ENCODE results near the gene SERTAD4. TPM values are rescaled to one million over a fixed set of nuclear protein-coding genes. Genes with fewer than 3 reads are reported as not detected.
"Not testable (repeated sequence)": the region's sequence is repeated elsewhere in the genome, so short reads cannot be mapped to it uniquely, and the experiment has no call there.

SERTAD4 gene
- total and polyA plus RNA-seq, 2 experiments from 2014 or later, result 2.8 to 3.0 TPM

DNA sequence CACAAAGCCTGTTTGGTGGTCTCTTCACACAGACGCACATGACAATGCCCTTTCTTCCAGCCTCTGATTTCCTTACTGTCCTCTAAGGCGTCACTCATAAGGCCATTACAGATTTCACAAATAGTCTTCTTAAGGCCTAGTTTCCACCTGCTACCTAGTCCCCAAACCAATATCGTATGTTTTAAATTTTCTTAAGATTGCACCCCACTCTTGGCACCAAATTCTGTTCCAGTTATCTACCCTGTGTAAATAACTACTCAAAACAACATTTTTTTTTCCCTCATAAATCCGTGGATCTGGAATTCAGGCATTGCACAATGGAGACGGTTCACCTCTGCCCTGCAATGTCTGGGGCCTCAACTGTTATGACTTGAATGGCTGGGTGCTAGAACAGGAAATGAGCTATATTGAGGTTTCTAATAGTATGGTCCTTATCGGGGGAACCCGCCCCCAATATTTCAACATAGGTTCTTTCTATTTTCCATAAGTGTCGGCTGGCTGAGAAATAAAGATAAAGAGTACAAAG lies 36.9 kb upstream of the SERTAD4 start:
- WGBS (ENCODE audit: low lambda C conversion rate, missing lambda C conversion rate), result 92% methylated on average over 8 of the region's 8 CpGs
- no peak overlapping the region for H3K4me2 ChIP-seq
- DNase-seq (ENCODE audit: low spot score), result no peak
- H3K27ac ChIP-seq, result no peak overlapping the region
- H3K4me1 ChIP-seq (ENCODE audit: insufficient read depth), result no peaks in the 10 kb centered on the region
- no peaks in the 10 kb centered on the region for H4K20me1 ChIP-seq (ENCODE audit: insufficient read depth, poor library complexity, severe bottlenecking)
- H3K9me3 ChIP-seq (ENCODE audit: low read depth), result no peaks in the 10 kb centered on the region
- no peaks in the 10 kb centered on the region for H3K79me2 ChIP-seq
- no peaks in the 10 kb centered on the region for H3K27me3 ChIP-seq
- H3K9me2 ChIP-seq (replicated peaks; ENCODE audit: insufficient read depth), result no peaks in the 10 kb centered on the region
- no peaks in the 10 kb centered on the region for H3K36me3 ChIP-seq (replicated peaks; ENCODE audit: insufficient read depth, low read depth)
- TF ChIP-seq EZH2 (IDR thresholded peaks at IDR 0.05; ENCODE audit: borderline replicate concordance) (no peak), EZH2phosphoT487 (IDR thresholded peaks at IDR 0.05; ENCODE audit: low read depth, severe bottlenecking, unreplicated experiment) (no peak)
- TF ChIP-seq, protein P1, sequence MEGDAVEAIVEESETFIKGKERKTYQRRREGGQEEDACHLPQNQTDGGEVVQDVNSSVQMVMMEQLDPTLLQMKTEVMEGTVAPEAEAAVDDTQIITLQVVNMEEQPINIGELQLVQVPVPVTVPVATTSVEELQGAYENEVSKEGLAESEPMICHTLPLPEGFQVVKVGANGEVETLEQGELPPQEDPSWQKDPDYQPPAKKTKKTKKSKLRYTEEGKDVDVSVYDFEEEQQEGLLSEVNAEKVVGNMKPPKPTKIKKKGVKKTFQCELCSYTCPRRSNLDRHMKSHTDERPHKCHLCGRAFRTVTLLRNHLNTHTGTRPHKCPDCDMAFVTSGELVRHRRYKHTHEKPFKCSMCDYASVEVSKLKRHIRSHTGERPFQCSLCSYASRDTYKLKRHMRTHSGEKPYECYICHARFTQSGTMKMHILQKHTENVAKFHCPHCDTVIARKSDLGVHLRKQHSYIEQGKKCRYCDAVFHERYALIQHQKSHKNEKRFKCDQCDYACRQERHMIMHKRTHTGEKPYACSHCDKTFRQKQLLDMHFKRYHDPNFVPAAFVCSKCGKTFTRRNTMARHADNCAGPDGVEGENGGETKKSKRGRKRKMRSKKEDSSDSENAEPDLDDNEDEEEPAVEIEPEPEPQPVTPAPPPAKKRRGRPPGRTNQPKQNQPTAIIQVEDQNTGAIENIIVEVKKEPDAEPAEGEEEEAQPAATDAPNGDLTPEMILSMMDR (IDR thresholded peaks at IDR 0.05; ENCODE audit: poor library complexity), result no peak
- no peak overlapping the region for H3K4me3 ChIP-seq
- no peak overlapping the region for H2AFZ ChIP-seq

DNA sequence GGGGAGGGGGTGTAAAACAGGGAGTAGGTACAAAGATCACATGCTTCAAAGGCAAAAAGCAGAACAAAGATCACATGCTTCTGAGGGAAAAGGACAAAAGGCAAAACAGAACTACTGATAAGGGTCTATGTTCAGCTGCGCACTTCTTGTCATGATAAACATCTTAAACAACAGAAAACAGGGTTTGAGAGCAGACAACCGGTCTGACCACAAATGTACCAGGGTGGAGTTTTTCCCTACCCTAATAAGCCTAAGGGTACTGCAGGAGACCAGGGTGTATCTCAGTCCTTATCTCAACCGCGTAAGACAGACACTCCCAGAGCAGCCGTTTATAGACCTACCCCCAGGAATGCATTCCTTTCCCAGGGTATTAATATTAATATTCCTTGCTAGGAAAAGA lies 36.3 kb upstream of the SERTAD4 start:
- H3K4me3 ChIP-seq; H3K27me3 ChIP-seq; H3K4me2 ChIP-seq; H2AFZ ChIP-seq; H3K9me2 ChIP-seq (replicated peaks; ENCODE audit: insufficient read depth); H3K4me1 ChIP-seq (ENCODE audit: insufficient read depth); DNase-seq (ENCODE audit: low spot score); H3K9me3 ChIP-seq (ENCODE audit: low read depth); H3K79me2 ChIP-seq; H4K20me1 ChIP-seq (ENCODE audit: insufficient read depth, poor library complexity, severe bottlenecking); H3K36me3 ChIP-seq (replicated peaks; ENCODE audit: insufficient read depth, low read depth); H3K27ac ChIP-seq: not testable (repeated sequence)
- WGBS (ENCODE audit: low lambda C conversion rate, missing lambda C conversion rate), result 83% methylated on average over 5 of the region's 5 CpGs

DNA sequence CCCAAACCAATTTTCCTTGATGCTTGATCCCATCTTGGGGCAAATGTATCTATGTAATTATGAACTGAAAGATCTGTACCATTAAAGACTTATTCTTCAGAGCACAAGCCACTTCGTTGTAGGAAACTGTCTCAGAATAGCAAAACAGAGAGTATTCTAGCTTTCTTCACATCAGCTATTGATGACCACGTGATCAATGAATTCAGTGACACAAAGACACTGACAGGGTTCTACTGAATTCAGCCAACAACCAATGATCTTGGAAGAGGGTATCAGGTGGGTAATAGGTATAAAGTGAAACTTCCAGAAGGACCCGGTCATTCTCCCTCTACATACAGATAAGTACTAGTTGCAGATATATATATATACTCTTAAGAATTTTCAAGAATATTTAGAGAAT lies 33.8 kb upstream of the SERTAD4 start:
- no peak overlapping the region for H2AFZ ChIP-seq
- no peaks in the 10 kb centered on the region for H3K79me2 ChIP-seq
- no peak overlapping the region for H3K4me2 ChIP-seq
- no peaks in the 10 kb centered on the region for H4K20me1 ChIP-seq (ENCODE audit: insufficient read depth, poor library complexity, severe bottlenecking)
- no peaks in the 10 kb centered on the region for H3K4me1 ChIP-seq (ENCODE audit: insufficient read depth)
- peaks cover 8% of the 10 kb centered on the region for H3K27me3 ChIP-seq
- no peak overlapping the region for H3K4me3 ChIP-seq
- H3K27ac ChIP-seq, result no peak overlapping the region
- WGBS (ENCODE audit: low lambda C conversion rate, missing lambda C conversion rate), result 75% methylated on average over 3 of the region's 3 CpGs
- DNase-seq (ENCODE audit: low spot score), result no peak
- no peaks in the 10 kb centered on the region for H3K36me3 ChIP-seq (replicated peaks; ENCODE audit: insufficient read depth, low read depth)
- TF ChIP-seq EZH2 (IDR thresholded peaks at IDR 0.05; ENCODE audit: borderline replicate concordance) (no peak), EZH2phosphoT487 (IDR thresholded peaks at IDR 0.05; ENCODE audit: low read depth, severe bottlenecking, unreplicated experiment) (no peak)
- TF ChIP-seq, protein P1 (IDR thresholded peaks at IDR 0.05; ENCODE audit: poor library complexity), result no peak
- H3K9me2 ChIP-seq (replicated peaks; ENCODE audit: insufficient read depth), result no peaks in the 10 kb centered on the region
- H3K9me3 ChIP-seq (ENCODE audit: low read depth), result no peaks in the 10 kb centered on the region

DNA sequence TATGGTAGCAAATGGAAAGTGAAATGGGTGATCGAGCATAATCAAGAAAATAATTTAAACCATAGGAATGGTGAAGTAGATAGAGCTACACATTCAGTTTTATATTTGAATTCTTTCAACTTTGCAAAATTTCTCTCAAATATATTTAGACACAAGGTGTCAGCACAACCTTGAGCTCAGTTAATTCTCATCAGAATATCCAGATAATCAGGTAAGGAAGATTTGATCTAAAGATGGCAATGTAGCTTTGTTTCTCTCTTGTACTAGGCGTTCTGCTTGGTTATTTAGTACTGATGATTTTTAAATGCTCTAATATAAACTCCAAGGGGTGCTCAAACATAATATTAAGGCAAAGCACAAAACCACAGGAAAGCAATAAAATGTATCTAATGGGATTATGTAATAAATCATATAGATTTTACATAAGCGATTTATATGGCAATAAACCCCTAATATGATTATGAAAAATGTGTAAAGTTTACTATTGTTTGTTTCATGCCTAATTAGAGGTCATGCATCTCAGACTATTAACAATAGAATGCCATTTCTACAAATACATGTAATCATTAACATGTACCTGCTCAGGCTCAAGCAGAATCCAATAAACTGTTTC lies 32.4 kb upstream of the SERTAD4 start:
- no peaks in the 10 kb centered on the region for H3K4me1 ChIP-seq (ENCODE audit: insufficient read depth)
- no peak overlapping the region for H2AFZ ChIP-seq
- 81% methylated on average over 3 of the region's 3 CpGs for WGBS (ENCODE audit: low lambda C conversion rate, missing lambda C conversion rate)
- H3K9me2 ChIP-seq (replicated peaks; ENCODE audit: insufficient read depth), result no peaks in the 10 kb centered on the region
- H3K4me3 ChIP-seq, result no peak overlapping the region
- H3K36me3 ChIP-seq (replicated peaks; ENCODE audit: insufficient read depth, low read depth), result no peaks in the 10 kb centered on the region
- H3K4me2 ChIP-seq, result no peak overlapping the region
- no peaks in the 10 kb centered on the region for H4K20me1 ChIP-seq (ENCODE audit: insufficient read depth, poor library complexity, severe bottlenecking)
- no peak overlapping the region for H3K27ac ChIP-seq
- no peak for TF ChIP-seq EZH2 (IDR thresholded peaks at IDR 0.05; ENCODE audit: borderline replicate concordance)
- TF ChIP-seq EZH2phosphoT487 (IDR thresholded peaks at IDR 0.05; ENCODE audit: low read depth, severe bottlenecking, unreplicated experiment), result no peak
- TF ChIP-seq, protein P1 (IDR thresholded peaks at IDR 0.05; ENCODE audit: poor library complexity), result peak; percentile 18
- H3K27me3 ChIP-seq, result peaks cover 8% of the 10 kb centered on the region
- no peaks in the 10 kb centered on the region for H3K9me3 ChIP-seq (ENCODE audit: low read depth)
- no peaks in the 10 kb centered on the region for H3K79me2 ChIP-seq
- DNase-seq (ENCODE audit: low spot score), result no peak

Data from hepatocyte (in vitro differentiated cells).